ENCODE data around the gene FGR.

Gene FGR

DNA sequence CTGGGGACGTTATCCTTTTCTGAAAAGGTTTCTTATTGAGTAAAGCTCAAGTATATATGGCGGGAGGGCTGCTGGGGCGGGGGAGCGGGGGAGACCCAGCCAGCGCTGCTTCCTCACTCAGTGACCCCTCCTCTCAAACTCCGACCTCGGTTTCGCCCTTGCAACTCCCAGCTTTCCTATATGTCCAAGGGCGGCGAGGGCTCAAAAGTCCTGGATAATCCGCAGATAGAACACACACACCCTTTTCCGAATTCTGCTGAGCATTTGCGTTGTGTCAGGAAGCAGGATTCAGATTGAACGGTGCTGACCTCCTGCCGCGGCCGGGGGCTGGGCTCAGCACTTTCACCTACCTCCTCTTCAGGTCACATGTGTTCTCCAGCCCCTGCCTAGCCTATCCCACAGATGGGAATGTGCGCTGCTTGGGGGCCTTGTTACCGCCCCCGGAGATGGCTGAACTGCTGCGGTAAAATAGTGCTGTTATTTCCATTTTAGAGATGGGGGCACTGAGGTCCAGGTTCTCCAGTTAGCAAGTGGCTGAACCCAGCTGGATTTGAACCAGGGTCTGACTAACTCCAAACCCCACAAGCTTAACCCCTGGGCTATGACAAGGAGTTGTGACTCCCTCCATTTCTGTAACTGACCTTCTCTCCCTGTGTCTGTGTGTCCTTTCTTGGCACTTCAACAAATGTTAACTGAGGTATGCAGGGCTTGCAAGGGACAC lies 30.2 kb downstream of the FGR start:
- peak overlapping the region; percentile 82 for H3K4me3 ChIP-seq (ENCODE audit: low read length)
- DNase-seq (ENCODE audit: low read depth, low spot score) = no peak

DNA sequence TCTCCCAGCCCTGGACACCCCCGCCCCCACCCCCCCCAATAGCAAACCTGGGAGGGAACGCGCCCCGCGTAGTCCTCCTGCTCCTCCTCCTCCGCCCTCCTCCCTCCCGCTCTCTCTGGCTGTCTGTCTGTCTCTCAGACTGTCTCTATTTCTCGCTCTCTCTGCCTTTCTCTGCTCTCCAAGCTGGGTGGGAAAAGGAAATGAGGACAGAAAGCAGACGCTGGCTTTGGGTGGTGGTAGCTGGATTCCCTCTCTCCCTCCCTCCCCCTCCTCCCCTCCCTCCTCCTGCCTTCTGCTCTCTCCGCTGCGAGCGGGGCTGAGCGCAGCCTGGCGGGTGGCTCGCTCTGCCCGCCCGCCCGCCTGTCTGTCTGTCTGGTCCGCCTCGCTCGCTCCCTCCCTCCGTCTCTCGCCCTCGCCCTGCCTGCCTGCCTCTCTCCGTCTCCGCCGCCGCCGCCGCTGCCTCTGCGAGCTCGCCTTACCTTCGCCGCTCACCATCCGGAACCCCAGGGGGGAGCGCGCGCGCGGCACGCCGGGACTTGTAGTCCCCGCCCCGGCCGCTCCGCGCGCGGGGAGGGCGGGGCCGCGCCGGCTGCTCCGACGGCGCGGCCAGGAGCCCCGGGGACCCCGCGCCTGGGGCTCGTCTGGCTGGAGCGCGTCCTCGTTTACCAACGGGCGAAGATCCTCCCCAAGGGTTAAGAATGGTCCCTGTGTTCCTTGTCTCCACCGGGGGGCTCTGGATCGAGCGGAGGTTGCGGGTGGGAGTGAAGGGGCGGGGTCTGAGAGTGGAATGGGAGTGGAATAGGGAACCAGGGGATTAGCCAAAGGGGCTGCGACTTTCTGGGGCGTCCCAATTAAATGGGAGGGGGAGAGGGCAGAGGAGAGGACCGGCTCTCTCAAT lies 31.1 kb downstream of the FGR start, which contains the start of gene AHDC1:
Gene AHDC1, minus strand, starts transcription at position 464 of the 898 bp plus-strand sequence. CDS start 52,029 bp downstream, outside the sequence.
- DNase-seq (ENCODE audit: low read depth, low spot score) = peak; percentile 82
- peak within 1 kb of the TSS; percentile 82 for H3K4me3 ChIP-seq (ENCODE audit: low read length)

GRCh38 chr1:27603309-27603680 lies 31.7 kb downstream of the FGR start:
- H3K4me3 ChIP-seq (ENCODE audit: low read length) = peak overlapping the region; percentile 82
- DNase-seq (ENCODE audit: low read depth, low spot score) = no peak

GRCh38 chr1:27602462-27603308 lies 32.3 kb downstream of the FGR start:
- no peak for DNase-seq (ENCODE audit: low read depth, low spot score)
- H3K4me3 ChIP-seq (ENCODE audit: low read length) = peak overlapping the region; percentile 82

- no peak overlapping the region for H3K4me3 ChIP-seq (ENCODE audit: low read length)
- no peak for DNase-seq (ENCODE audit: low read depth, low spot score)
Observed at GRCh38 chr1:27601771-27602461, 33.1 kb downstream of the FGR start.

DNA sequence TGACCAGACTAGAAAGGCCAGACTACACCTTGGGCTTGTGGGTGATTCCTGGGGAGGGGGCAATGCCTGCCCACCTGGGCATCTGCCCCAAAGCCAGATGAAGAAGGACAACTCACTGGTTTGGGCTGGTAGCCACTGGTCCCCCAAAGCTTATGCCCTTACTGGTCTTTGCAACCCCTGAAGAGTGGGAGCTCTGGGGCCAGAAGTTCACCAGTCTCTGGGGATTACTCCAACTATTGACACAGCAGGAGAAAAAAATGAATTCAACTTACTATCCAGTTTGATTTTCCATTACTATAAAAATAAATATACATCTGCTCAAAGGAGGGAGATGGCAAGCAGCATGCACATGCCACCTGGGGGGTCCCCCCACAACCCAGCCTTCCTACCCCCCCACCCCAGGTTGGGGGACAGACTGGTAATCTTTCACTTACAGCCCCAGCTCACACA lies 33.6 kb downstream of the FGR start:
- H3K4me3 ChIP-seq (ENCODE audit: low read length) = no peak overlapping the region

GRCh38 chr1:27600498-27601175 lies 34.3 kb downstream of the FGR start:
- no peak for DNase-seq (ENCODE audit: low read depth, low spot score)
- no peak overlapping the region for H3K4me3 ChIP-seq (ENCODE audit: low read length)

More for the DNA sequence above, 33.6 kb downstream of the FGR start:
- no peak for DNase-seq (ENCODE audit: low read depth, low spot score)

- no peak overlapping the region for H3K4me3 ChIP-seq (ENCODE audit: low read length)
- no peak for DNase-seq (ENCODE audit: low read depth, low spot score)
Observed at GRCh38 chr1:27599605-27600497, 35.1 kb downstream of the FGR start.

GRCh38 chr1:27598902-27599528 lies 36.0 kb downstream of the FGR start:
- no peak overlapping the region for H3K4me3 ChIP-seq (ENCODE audit: low read length)
- DNase-seq (ENCODE audit: low read depth, low spot score) = peak; percentile 48

GRCh38 chr1:27598295-27598687 lies 36.7 kb downstream of the FGR start:
- DNase-seq (ENCODE audit: low read depth, low spot score) = no peak
- H3K4me3 ChIP-seq (ENCODE audit: low read length) = no peak overlapping the region

GRCh38 chr1:27597516-27598294 lies 37.3 kb downstream of the FGR start:
- no peak for DNase-seq (ENCODE audit: low read depth, low spot score)
- no peak overlapping the region for H3K4me3 ChIP-seq (ENCODE audit: low read length)

DNA sequence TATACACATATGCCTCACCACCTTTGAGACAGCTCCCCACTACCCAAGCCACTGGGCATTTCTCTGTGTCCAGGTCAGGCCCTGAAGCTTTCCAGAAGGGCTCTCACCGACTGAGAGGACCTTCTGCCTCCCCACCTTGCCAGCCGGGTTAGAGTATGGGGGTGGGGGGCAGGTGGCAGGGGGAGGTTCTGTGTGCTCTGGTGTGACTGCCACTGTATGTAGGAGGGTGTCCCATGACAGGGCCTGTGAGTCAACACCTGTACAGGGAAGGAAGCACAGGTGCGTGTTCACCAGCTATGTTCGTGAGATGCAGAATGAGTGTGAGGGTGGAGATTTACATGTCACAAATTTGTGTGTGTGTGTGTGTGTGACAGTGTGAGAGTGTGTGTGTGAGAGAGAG lies 38.0 kb downstream of the FGR start:
- H3K4me3 ChIP-seq (ENCODE audit: low read length) = no peak overlapping the region

GRCh38 chr1:27596261-27596660 lies 38.7 kb downstream of the FGR start:
- no peak for DNase-seq (ENCODE audit: low read depth, low spot score)
- no peak overlapping the region for H3K4me3 ChIP-seq (ENCODE audit: low read length)

More for the DNA sequence above, 38.0 kb downstream of the FGR start:
- DNase-seq (ENCODE audit: low read depth, low spot score) = no peak

DNA sequence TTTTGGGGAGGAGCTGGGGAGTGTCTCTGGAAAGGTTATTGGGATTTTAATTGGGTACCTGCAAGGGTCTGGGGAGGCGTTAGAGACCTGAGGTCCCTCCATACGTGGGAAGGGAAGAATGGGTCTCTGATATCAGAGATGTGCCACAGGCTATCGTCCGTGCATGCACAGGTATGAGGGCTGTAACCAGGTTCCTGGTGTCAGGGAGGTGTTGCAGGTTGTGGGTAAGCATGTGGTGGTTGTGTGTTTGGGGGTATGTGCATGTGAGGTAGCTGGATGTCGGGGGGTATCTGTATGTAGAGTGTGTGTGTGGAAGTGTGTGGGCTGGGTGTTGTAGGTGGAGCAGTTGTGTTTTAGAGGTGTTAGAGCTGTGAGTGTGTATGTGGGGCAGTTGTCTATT lies 39.4 kb downstream of the FGR start:
- no peak overlapping the region for H3K4me3 ChIP-seq (ENCODE audit: low read length)
- DNase-seq (ENCODE audit: low read depth, low spot score) = no peak

GRCh38 chr1:27594564-27595510 lies 40.1 kb downstream of the FGR start:
- no peak for DNase-seq (ENCODE audit: low read depth, low spot score)
- no peak overlapping the region for H3K4me3 ChIP-seq (ENCODE audit: low read length)

Data from Jurkat, Clone E6-1 (cell line).